GM12873 (cell line): ENCODE measurements around the gene MCF2L.

Source experiments
- CTCF ChIP-seq: IDR thresholded peaks from 2 replicates; pipeline ENCODE4 v1.5.1; 2012; ENCODE audit warnings: low read depth, mild to moderate bottlenecking, moderate library complexity, low read length, control low read depth; ENCODE audit not compliant: insufficient read depth; ENCODE audit errors: missing control alignments

MCF2L gene

GRCh38 chr13:113126265-113127150 is 157.5 kb downstream of the MCF2L start:
- TF ChIP-seq CTCF = no peak

- TF ChIP-seq CTCF = no peak
Observed at GRCh38 chr13:113129480-113129879, 160.5 kb downstream of the MCF2L start.

GRCh38 chr13:113129921-113130750 is 161.1 kb downstream of the MCF2L start:
- no peak for TF ChIP-seq CTCF

- no peak for TF ChIP-seq CTCF
Observed at GRCh38 chr13:113135281-113135760, 166.3 kb downstream of the MCF2L start.

GRCh38 chr13:113137691-113138298 is 168.8 kb downstream of the MCF2L start:
- no peak for TF ChIP-seq CTCF

GRCh38 chr13:113138792-113139551 is 170.0 kb downstream of the MCF2L start:
- no peak for TF ChIP-seq CTCF
